Heart right ventricle (tissue), 12 donors: ENCODE data around the gene OSBPL5. TPM values are rescaled to one million over a fixed set of nuclear protein-coding genes. Genes with fewer than 3 reads are reported as not detected.

Source experiments
- polyA plus RNA-seq, 2 donors: library from polyadenylated mRNA; stranded (reverse); fragments of 200-250 nt; gene quantifications; one replicate each; pipeline ENCODE4 v1.2.3, GENCODE V29; 2013
- total RNA-seq, 10 donors: library from RNA; stranded (reverse); fragmentation: NEBNext Ultra II Directional in 3 of 10; extraction: Animal tissue kit (Norgen Biotek cat#: 25700) in 3 of 10; gene quantifications; one replicate each; pipeline versions ENCODE4 v1.2.1 to v1.2.4, GENCODE V29; 2021 to 2023
- donor health status: ischemic (EF 13 %, LVEDD 7.1; RV severe dilation, severe dysfunction).
- donor health status: healthy with polysubstance abuse.
- donor health status: DM: no; HTN: yes; CAD: no.
- donor health status: DM: no; HTN: no; CAD: no.
- donor health status: ischemic (EF 25% LVEDD 6.9; RV normal size, moderate dysfunction).
- donor health status: ischemic (EF 25% LVEDD 5.7; RV mildly dilated, moderate dysfunction).
- donor health status: healthy.
- donor health status: nonischemic (EF 11% LVEDD 7.7; RV severe dilation, severe dysfunction).
- donor health status: DM: yes; HTN: yes; CAD: no.
- donor health status: PGD.
- donor health status: ischemic (EF 29% LVEDD 5.4; RV normal size, mild dysfunction).
- donor health status: nonischemic (EF 23%, LVEDD 6.1; RV moderate dilation, normal function).

OSBPL5 gene
- total and polyA plus RNA-seq, 12 donors: 10.4 to 18.7 (median 15.5) TPM

Other genes starting within 250 kb of the OSBPL5 start
- 1 to 10 TPM in 3 of 10 donors, under 1 TPM in 6, not detected in 1; 0.39 to 2.8 (median 0.80) TPM for gene PHLDA2, start 235.9 kb downstream of the OSBPL5 start, total RNA-seq
- gene PHLDA2, start 235.9 kb downstream of the OSBPL5 start, polyA plus RNA-seq: 10 to 100 TPM in 1 of 2 donors, 1 to 10 TPM in 1; 1.6 to 14.2 TPM
- gene NAP1L4, start 173.0 kb downstream of the OSBPL5 start, total RNA-seq: 100 to 1,000 TPM; 167 to 233 (median 191) TPM
- gene NAP1L4, start 173.0 kb downstream of the OSBPL5 start, polyA plus RNA-seq: 100 to 1,000 TPM in 1 of 2 donors, 10 to 100 TPM in 1; 98.5 to 102 TPM
- gene CARS1, start 107.9 kb downstream of the OSBPL5 start, total RNA-seq: 10 to 100 TPM; 12.5 to 24.6 (median 15.9) TPM
- gene CARS1, start 107.9 kb downstream of the OSBPL5 start, polyA plus RNA-seq: 10 to 100 TPM; 14.8 to 24.2 TPM
- gene MRGPRG, start 53.5 kb upstream of the OSBPL5 start, total RNA-seq: not detected
- gene MRGPRG, start 53.5 kb upstream of the OSBPL5 start, polyA plus RNA-seq: not detected
- 1 to 10 TPM in 2 of 10 donors, under 1 TPM in 7, not detected in 1; 0.21 to 2.5 (median 0.51) TPM for gene MRGPRE, start 67.1 kb upstream of the OSBPL5 start, total RNA-seq
- not detected for gene MRGPRE, start 67.1 kb upstream of the OSBPL5 start, polyA plus RNA-seq
- 10 to 100 TPM in 7 of 10 donors, 1 to 10 TPM in 3; 7.7 to 14.2 (median 11.1) TPM for gene ZNF195, start 213.8 kb upstream of the OSBPL5 start, total RNA-seq
- 10 to 100 TPM in 1 of 2 donors, 1 to 10 TPM in 1; 6.4 to 11.8 TPM for gene ZNF195, start 213.8 kb upstream of the OSBPL5 start, polyA plus RNA-seq